ENCODE data around the gene CELF4.
A peak's percentile ranks its signal among the peaks of the same experiment; 100 is the strongest.

Gene CELF4

DNA sequence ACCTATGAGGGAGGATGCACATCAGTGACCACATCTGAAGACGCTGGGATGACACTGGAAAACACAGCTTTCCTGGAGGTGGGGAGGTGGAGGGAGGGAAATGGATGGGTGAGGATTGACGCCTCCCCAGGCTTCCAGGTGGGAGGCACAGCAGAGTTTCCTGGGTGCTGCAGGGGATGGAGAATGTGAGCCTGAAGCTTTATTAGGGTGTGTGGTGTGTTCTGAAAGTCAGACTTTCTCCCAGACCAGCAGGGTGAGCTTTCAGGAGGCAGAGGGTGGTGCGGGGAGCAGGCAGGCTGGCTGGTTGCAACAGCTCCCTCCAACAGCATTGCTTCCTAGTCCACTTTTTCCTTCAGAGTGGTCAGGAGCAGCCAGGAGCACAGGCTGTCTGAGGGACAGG, 263.1 kb downstream of the CELF4 start:
- TF ChIP-seq, protein P1, sequence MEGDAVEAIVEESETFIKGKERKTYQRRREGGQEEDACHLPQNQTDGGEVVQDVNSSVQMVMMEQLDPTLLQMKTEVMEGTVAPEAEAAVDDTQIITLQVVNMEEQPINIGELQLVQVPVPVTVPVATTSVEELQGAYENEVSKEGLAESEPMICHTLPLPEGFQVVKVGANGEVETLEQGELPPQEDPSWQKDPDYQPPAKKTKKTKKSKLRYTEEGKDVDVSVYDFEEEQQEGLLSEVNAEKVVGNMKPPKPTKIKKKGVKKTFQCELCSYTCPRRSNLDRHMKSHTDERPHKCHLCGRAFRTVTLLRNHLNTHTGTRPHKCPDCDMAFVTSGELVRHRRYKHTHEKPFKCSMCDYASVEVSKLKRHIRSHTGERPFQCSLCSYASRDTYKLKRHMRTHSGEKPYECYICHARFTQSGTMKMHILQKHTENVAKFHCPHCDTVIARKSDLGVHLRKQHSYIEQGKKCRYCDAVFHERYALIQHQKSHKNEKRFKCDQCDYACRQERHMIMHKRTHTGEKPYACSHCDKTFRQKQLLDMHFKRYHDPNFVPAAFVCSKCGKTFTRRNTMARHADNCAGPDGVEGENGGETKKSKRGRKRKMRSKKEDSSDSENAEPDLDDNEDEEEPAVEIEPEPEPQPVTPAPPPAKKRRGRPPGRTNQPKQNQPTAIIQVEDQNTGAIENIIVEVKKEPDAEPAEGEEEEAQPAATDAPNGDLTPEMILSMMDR (IDR thresholded peaks at IDR 0.05; ENCODE audit: low read depth, low read length): no peak
- H3K36me3 ChIP-seq: no peaks in the 10 kb centered on the region
- peaks cover 16% of the 10 kb centered on the region for H3K4me1 ChIP-seq
- no peak for DNase-seq
- H3K9me3 ChIP-seq: no peaks in the 10 kb centered on the region
- no peaks in the 10 kb centered on the region for H3K27me3 ChIP-seq
- no peak overlapping the region for H3K4me3 ChIP-seq (ENCODE audit: low read depth, low read length)

DNA sequence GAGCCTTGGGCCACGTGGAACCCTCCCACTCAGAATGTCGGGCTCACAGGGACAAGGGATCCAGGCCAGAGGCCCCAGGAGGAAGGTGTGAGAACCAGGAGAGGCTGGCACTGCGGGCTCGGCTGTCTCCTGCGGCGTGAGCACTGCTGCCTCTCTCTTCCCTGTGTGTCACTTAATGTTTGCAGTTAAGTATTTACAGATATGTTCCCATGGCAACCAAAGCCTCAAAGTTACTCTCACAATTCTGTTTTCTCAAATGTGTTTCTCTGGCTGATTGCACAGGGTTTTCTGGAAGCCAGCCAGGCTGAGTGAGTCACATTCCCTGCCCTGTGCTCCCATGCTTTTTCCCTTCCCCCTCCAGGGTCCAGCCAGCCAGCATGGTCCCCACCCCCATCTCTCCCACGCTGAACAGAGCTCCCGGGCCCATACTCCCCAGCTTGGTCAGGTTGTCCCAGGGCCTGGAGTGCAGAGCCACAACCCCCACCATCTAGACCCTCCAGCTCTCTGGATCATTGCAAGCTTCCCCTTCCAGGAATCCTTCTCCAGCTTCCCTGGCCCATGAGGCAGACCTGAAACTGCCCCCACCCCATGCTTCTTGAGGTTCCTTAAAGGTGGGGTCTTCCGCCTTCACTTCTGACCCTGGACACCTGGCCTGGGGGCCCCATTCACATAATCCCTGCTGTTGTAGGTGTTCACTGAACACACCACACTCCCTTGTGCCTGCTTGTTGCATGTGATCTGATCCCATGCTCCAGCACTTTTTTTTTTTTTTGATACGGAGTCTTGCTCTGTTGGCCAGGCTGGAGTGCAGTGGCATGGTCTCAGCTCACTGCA, 265.9 kb downstream of the CELF4 start:
- Histone ChIP-seq H3K36me3 (no peaks in the 10 kb centered on the region), H3K27me3 (no peaks in the 10 kb centered on the region), H3K9me3 (no peaks in the 10 kb centered on the region), H3K4me3 (ENCODE audit: low read depth, low read length) (no peak overlapping the region), H3K4me1 (peaks cover 16% of the 10 kb centered on the region)
- peak; percentile 89 for DNase-seq
- TF ChIP-seq, protein P1 (IDR thresholded peaks at IDR 0.05; ENCODE audit: low read depth, low read length): no peak

DNA sequence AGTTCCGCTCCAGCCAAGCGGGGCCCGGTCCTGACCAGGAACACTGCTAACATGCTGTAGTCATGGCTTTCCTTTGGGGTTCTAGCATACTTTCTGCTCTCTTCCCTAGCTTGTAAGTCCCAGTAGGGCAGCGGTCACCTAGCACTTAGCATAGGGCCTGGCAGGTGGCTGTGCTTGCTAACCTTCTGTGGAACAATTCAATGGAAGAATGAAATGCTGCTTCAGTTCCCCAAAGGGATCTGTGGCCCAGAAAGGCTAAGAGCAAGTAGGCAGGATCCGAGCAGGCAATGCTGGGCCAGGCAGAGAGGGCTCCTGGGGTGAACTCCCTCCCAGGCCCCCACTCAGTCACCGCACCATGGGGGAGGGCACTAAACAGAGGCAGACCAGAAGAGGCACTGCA, 266.8 kb downstream of the CELF4 start:
- no peak for DNase-seq
- Histone ChIP-seq H3K36me3 (no peaks in the 10 kb centered on the region), H3K4me1 (peaks cover 16% of the 10 kb centered on the region), H3K27me3 (no peaks in the 10 kb centered on the region), H3K4me3 (ENCODE audit: low read depth, low read length) (no peak overlapping the region), H3K9me3 (no peaks in the 10 kb centered on the region)
- TF ChIP-seq, protein P1 (IDR thresholded peaks at IDR 0.05; ENCODE audit: low read depth, low read length): no peak

DNA sequence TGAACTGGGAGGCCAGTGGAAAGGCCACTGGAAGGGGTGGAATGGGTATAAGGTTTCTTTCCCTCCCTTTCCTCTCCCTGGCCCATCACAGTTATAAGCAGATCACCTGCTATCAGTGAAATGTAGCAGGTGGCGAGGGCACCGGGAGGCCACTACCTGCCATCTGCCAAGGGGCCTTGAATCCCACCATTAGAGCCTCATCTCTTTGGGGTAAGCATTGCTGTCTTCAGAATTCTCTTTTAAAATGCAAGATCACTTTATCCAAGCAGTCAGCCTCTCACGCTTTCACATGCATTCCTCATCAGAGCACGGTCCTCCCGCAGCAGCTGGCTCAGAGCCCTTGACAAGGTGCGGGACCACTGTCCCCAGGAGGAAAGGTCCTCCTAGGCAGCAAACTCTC, 268.5 kb downstream of the CELF4 start:
- H3K4me3 ChIP-seq (ENCODE audit: low read depth, low read length): no peak overlapping the region
- H3K27me3 ChIP-seq: no peaks in the 10 kb centered on the region
- no peak for DNase-seq
- TF ChIP-seq, protein P1 (IDR thresholded peaks at IDR 0.05; ENCODE audit: low read depth, low read length): no peak
- H3K36me3 ChIP-seq: no peaks in the 10 kb centered on the region
- H3K9me3 ChIP-seq: no peaks in the 10 kb centered on the region
- H3K4me1 ChIP-seq: peaks cover 16% of the 10 kb centered on the region

DNA sequence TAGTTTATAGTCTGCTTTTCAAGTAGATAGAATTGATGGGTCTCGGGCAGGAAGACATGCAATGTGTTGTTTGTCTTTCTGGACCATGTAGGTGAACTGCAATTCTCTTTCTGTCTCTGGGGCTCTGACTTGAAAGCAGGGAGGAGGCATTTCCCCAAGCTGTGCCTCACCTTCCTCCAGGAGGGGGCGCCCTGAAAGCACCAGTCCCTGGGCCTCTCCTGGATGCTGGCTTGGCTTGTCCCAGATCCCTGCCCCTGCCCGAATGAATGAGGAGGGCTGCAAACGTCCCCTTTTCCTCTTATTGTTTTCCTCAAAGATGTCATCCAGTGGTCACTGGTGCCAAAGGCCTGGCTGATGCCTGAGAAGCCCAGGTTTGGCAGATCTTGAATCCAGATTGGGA, 270.6 kb downstream of the CELF4 start:
- no peaks in the 10 kb centered on the region for H3K36me3 ChIP-seq
- H3K4me1 ChIP-seq: peaks cover 16% of the 10 kb centered on the region
- TF ChIP-seq, protein P1 (IDR thresholded peaks at IDR 0.05; ENCODE audit: low read depth, low read length): peak; percentile 67
- no peaks in the 10 kb centered on the region for H3K9me3 ChIP-seq
- DNase-seq: peak; percentile 68
- H3K27me3 ChIP-seq: no peaks in the 10 kb centered on the region
- no peak overlapping the region for H3K4me3 ChIP-seq (ENCODE audit: low read depth, low read length)

DNA sequence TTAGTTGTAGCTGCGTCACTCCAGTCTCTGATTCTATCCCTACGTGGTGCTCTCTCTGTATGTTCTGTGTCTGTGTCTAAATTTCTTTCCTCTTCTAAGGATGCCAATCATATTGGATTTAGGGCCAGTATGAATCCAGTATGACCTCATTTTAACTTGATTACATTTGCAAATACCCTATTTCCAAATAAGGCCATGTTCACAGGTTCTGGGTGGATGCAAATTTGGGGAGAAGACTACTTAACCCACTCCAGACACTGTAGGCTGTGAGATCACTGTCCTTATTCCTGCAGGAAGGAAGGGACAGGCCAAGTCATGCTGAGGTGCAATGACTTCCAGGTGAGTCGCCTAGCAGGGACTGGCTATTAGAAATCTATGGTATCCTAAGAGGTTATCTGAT, 272.2 kb downstream of the CELF4 start:
- Histone ChIP-seq H3K4me1 (0 out of 2 replicates have a peak, but pooled peaks cover 6% of the 10 kb centered on the region), H3K9me3 (no peaks in the 10 kb centered on the region), H3K4me3 (ENCODE audit: low read depth, low read length) (no peak overlapping the region), H3K27me3 (no peaks in the 10 kb centered on the region), H3K36me3 (no peaks in the 10 kb centered on the region)
- TF ChIP-seq, protein P1 (IDR thresholded peaks at IDR 0.05; ENCODE audit: low read depth, low read length): no peak
- DNase-seq: no peak
